Islet of Langerhans (tissue), 1 donor: ENCODE data around the gene WNT4.
"Not testable (repeated sequence)": the region's sequence is repeated elsewhere in the genome, so short reads cannot be mapped to it uniquely, and the experiment has no call there.

Source experiments
- FAIRE-seq: peaks from one replicate; lab custom pipeline; 2011; peaks lifted over from hg19 to GRCh38; lab: Jason Lieb, UNC

WNT4 gene

DNA sequence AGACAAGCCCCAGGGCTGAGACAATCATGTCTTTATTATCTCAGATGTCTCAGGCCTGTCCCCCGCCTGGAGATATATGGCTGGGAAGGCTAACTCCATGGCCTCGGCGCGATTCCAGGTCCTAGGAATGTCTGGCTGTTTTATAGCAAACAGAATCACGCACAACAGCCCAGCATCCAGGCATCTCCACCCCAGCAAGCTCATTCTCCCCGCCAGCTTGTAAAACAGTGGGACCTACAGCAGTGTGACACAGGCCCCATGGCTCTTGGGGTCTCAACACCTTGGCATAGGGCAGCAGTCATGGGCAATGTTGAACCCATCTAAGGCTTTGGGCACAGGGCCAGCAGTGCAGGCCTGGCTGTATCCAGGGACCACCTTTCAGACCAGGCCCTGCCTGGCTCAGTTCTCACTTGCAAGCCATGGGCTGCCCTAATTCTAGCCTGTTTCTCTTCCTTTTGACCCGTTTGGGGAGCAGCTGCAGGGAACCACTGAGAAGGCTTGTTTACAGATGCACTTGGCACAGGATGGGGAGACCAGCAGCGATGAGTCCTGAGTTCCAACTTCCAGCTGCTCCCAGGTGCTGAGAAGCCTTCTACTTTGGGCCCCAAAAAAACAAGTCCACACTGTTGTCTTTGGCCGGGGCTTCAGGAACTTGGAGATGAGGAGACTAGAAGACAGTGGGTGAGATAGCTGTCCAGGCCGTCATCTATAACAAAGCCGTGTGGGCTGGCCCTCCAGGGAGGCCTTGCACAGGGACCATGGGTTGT, 34.4 kb downstream of the WNT4 start:
- FAIRE-seq = no peak

DNA sequence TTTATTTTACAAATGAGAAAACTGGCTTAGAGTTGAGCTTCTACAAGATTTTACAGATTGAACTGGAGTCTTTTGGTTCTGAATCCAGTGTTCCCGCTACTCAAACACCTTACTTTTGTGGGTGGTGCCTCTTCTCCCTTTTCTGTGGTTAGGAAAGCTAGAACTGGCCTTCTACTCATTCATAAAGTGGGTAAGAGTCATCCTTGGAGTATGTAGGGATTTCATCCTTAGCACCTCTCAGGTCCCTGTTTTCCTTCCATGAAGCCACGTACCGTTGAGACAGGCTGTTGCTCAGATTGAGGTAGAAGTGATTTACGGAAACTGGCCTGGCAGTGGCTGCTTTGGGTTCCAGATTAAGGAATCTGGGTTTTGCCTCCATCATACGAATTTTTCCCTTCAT, 35.8 kb downstream of the WNT4 start:
- no peak for FAIRE-seq

DNA sequence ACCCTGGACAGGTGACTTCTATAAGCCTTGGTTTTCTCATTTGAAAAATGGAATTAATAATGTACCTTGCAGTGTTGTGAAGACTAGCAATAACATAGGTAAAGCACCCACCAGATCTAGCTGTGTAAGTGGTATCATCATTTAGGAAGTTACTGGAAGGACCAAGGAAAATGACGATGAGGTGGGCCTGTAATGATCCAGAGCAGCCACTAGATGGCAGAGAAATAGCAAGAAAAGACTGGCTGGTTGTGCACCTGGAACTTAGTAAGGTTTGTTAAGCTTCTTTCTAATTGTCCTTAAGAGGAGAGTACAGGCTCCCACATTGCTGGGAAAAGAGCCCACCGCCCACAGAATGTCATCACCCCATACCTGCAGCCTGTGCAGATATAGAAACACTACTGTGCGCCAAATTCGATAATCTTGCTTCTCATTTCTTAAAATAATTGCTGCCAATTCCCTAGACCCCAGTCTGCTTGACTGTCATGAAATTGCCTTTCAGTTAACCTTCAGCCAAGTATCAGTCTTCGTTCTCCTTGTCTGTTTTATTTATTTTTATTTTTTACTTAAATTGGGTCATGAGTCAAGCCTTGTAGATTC, 37.2 kb downstream of the WNT4 start:
- peak; percentile 95 for FAIRE-seq

DNA sequence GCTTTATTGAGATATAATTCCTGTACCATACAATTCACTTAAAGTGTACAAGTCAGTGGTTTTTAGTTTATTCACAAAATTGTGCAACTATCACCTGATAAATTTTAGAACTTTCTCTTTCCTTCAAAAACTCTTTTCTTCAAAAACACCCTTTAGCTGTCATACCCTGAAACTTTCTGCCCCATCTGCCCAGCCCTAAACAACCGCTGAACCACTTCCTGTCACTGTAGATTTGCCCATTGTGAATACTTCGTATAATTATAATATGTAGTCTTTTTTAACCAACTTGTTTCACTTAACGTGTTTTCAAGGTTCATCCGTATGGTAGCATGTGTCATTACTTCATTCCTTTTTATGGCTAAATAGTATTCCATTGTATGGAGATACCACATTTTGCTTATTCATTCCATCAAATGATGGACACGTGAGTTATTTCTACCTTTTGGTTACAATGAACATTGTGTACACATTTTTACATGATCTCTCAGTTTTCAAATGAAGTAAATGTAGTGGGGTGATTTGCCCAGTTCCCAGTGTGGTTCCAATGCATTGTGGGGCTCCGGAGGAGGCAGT, 37.9 kb downstream of the WNT4 start:
- no peak for FAIRE-seq

DNA sequence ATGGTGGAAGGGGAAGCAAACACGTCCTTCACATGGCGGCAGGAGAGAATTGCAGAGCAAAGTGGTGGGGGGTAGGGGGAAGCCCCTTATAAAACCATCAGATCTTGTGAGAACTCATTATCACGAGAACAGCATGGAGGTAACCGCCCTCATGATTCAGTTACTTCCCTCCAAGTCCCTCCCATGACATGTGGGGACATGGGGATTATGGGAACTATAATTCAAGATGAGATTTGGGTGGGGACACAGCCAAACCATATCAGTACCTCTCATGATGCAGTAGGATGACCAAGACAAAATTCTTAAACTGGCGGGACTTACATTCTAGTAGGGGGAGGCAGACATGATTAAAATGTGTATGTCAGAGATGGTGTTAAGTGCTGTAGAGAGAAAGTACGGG, 38.8 kb downstream of the WNT4 start:
- FAIRE-seq = no peak

DNA sequence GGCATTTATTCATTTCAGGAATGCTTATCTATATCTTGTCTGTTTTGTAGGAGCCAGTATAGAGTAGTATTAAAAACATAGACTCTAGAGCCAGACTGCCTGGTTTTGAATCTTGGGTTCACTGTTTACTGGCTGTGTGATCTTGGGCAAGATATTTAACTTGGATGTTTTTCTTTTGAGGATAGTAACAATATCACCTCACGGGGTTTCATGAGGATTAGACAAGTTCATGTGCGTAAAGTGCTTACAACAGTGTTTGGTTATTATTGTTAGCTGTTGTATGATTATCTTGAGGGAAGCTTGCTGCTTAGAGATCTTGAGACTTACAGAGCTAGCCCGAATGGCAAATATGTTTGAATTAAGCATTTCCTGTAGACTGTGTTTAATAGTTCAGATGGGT, 40.2 kb downstream of the WNT4 start:
- no peak for FAIRE-seq

DNA sequence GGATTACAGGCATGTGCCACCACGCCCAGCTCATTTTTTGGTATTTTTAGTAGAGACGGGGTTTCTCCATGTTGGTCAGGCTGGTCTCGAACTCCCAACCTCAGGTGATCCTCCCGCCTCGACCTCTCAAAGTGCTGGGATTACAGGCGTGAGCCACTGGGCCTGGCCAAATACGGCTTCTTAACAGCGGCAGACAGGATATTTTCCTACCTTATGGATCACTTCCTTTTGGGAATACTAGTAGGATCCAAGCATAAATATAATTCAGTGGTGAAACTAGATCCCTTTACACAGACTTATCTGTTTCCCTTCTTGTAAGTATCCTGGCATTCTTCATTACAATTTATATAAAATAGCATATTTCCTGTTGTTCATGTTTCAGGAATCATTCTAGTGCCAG, 40.9 kb downstream of the WNT4 start:
- FAIRE-seq = no peak

DNA sequence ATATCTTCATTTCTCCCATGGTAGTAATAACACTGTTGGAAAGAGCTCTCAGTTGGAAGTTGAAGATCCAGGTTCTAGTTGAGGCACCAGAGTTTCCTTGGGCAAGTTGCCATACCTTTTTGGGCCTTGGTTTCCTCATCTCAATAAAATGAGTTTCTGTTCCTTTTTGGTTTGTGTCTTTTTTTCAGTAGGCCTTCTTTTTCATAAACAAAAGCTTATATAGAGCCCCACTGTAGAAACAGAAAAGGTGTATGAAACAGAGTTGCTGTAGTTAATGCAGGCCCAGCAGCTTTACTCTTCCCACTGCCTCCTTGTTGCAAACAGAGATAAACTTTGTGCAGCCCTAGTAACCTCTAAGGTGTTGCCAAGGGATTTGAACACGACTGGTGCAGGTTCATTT, 41.7 kb downstream of the WNT4 start:
- no peak for FAIRE-seq

DNA sequence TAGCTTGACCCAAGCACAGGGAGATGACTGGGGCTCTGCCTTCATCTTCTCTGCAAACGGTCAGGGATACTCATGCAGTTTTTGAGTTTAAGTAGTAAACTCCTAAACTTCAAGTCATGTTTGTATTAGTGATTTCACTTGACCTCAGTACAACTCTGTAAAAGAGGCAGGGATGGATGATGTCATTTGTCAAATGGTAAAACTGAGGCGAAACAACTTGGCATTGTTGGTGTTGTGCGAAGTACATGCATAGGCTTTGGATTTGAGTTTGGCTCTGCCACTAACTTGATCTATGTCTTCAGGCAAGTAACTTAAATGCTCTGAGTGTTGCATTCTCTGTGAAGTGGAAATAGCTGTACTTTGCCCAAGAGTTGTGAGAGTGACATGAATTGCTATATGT, 42.7 kb downstream of the WNT4 start:
- FAIRE-seq = no peak

DNA sequence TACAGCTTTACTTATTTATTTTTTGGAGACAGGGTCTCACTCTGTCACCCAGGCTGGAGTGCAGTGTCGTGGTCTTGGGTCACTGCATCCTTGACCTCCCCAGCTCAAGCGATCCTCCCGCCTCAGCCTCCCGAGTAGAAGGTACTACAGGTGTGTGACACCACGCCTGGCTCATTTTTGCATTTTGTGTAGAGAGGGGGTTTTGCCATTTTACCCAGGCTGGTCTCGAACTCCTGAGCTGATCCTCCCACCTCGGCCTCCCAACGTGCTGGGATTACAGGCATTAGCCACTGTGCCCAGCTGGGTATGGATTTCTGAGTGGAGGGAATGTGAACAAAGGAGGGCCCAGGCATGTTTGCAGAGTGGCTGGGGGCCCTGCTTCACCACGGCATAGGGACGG, 44.1 kb downstream of the WNT4 start:
- FAIRE-seq = no peak

DNA sequence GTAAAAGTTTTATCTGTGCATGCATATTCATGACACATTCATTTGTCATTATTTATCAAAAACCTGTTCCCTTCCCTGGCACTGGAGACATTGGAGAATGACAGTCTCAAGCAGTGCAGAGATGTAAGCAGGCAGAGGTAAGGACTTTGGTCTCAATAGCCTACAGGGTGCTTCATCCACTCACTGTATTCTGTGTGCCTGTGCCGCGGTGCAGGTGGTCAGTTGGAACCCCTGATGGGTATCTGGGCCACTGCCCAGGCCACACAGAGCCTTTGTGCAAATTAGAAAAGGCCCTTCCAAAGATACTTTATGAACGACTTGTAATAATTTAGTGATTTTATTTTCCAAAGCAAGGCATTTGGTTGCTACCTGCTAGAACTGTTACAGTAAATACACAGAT, 46.4 kb downstream of the WNT4 start:
- no peak for FAIRE-seq

DNA sequence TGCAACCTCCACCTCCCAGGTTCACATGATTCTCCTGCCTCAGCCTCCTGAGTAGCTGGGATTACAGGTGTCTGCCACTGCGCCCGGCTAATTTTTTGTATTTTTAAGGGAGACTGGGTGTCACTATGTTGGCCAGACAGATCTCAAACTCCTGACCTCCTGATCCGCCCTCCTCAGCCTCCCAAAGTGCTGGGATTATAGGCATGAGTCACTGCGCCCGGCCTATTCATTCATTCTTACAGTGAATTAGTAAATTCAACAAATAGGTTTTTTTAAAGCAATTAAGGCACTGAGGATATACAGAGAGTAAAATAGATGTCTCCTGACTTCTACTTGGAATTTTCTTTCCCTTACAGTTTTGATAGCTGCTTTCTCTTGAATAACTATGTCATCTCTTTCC, 46.9 kb downstream of the WNT4 start:
- no peak for FAIRE-seq

DNA sequence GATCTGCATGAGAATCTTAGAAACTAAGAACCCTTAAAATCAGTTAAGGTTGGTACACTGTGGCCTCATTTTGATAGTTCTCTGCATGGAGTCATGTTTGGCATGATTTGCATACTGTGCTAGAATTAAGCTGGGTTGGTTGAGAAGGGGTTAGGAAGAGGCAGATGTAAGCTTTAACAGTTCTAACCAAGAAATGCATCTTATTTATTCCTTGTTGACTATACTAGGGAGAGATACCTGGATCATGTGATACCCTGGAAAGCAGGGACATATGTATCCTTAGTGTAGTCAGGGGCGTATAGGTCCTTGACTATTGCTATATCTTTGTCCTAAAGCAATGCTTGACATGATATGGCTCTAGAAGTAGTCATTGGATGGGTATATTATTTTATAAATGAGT, 49.4 kb downstream of the WNT4 start:
- no peak for FAIRE-seq

DNA sequence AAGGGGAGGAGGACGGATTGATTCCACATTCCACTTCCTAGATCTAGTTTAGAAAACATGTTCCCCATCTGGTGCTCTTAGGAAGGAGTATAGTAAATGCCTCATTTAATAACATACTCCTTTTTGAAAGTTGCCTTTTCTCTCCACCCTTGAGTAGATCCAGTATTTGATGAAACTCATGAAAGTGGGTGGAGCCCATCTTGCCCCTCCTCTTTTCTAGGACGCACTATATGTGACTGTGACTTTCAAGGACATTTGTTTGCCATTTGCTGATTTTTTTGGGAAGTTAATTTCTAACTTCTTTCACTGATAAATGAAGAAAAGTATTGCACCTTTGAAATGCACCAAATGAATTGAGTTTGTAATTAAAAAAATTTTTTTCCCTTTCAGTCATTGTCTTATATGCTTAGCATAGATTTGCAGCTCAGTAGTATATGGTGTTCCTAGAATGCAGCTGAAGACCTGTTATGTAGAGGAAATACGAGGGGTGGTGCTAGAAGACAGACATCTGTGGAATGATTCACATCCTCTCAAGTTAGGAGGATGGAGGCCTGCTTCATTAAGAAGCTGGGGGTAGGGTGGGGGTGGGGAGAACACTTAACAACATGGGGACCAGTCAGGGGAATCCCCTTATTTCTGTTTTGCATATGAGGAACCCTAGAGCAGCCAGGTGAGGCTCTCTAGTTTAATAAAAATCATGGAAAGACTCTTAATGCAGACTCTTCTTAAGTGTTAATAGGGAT, 50.7 kb downstream of the WNT4 start:
- not testable (repeated sequence) for FAIRE-seq

DNA sequence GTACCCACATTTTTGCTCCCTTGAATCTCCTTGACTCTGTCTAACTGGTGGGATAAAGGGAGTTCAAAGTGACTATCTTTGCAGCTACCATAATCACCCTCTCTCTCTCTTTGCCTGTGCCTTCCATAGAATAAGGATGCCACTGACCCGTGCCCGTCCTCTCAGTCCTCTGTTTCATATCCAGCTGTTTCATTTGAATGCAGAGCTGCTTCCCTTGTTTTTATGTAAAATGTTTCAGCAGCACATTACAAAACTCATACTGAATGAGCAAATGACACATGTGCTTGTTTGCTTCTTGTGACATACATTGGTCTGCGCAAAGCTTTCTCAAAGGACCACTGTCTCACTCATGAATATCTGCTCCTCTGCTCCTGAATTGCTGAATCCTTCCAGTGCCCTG, 52.0 kb downstream of the WNT4 start:
- no peak for FAIRE-seq

DNA sequence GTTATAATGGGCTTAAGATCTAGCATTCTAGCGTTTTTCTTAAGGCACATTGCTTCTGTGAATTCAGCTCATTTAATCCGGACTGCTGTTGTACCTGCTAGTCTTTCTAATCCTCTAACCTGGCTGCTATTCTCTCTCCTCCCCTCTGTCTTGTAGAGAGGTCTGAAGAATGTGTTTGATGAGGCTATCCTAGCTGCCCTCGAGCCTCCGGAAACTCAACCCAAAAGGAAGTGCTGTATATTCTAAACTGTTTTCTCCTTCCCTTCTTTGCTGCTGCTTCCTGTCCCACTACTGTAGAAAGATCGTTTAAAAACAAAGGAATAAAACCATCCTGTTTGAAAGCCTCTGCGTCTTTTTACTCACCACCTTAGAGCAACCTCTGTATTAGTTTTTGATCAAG, 53.1 kb downstream of the WNT4 start:
- no peak for FAIRE-seq

DNA sequence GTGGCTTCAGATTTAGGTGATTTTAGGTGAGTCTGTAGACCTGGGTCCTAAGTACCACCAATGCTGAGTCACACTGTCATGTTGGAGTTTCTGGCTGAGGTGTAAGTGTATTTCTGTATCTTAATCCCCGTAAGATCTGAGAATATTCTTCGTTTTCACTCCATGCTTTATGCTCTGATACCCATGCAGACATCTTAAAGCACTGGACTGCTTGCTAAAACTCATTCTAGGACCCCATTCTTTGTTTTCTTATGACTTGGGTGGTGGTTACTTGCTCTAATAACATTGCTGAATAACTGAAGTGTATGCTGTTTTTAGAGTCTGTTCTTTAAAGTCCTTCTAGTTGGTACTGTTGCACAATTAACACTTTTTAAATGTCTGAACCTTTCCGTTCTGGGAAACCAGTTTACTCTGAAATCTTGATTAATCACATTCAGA, 53.7 kb downstream of the WNT4 start:
- FAIRE-seq = no peak

DNA sequence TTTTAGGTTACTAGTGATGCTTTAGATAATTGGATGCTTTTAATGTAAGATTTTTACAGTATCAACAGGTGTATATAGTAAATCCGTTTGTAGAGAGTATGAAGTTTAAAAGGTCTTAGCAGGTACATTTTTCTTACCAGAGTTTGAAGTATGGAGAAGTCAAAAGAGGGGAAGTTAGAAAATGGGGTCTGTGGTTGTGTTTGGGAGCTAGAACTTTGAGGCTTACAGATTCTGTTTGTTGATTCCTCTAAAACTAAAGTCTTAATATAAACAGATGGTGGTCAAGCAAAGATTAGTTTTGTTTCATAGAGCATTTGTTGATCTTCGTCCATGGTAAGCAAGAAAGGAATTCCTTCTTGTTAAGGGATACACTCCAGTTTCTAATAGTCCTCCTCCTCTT, 54.6 kb downstream of the WNT4 start:
- no peak for FAIRE-seq

DNA sequence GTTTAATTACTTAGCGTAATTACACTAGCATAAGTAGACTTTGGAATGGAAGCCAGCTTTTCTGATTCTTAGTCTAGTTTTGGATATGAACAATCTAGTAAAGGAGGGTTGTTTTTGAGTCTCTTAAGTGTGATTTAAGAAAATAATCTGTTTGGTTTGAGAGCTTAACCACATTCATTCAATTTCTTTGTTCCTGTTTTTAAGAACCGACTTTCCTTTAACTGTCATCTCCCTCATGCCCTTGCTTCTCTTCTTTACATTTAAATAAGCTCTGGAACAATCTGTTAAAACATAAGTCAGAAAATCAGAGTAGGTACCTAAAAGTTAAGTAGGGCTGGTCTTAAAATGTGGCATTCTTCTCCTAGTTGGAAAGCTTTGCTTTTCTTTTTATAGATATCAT, 62.7 kb downstream of the WNT4 start:
- FAIRE-seq = no peak

DNA sequence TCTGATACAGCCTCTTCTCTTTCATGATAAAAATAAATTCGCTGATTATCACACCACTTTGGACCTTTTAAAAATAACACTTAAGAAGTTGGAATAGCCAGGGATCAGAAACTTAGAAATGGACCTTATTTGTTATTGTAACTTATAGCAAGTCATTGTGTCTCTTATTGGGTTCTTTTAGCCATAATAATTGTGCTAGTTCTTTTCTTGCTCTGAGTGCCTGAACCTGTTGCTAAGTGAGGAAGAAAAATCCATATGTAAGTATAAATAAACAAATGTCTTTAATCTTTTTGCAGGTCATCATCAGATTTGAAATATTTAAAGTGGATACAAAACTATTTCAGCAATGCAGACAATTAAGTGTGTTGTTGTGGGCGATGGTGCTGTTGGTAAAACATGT, 64.8 kb downstream of the WNT4 start:
- FAIRE-seq = no peak

DNA sequence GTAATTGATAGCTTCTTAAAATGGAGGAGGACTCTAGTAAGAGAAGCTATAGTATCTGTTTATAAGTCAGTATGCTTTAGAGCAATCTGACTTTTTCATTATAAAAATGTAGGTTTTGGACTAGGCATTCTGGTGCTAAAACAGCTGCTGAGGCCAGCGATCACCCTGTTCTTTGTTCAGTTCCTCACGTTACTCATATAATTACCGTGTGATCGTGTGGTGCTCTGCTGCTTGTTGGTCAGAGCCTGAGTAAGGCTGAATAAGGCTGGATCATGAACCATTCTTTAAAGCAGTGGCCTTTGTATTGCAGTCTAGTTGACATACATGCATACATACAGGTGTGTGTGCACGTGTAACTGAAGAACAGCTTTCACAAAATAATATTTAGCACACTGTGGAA, 65.2 kb downstream of the WNT4 start:
- no peak for FAIRE-seq

DNA sequence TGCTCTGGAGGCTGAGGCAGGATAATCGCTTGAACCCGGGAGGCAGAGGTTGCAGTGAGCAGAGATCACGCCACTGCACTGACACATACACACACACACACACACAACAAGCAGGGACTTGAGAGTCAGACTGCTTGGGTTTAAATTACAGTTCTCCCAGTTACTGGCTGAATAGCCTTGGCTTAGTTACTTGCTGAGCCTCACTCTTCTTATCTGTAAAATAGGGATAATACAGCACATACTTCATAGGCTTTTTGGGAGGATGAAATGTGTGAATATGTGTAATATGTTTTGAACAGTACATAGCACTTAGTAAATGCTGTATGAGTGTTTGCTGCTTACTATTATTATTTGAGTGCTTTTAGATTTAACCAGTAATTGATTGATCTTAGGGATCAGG, 66.6 kb downstream of the WNT4 start:
- no peak for FAIRE-seq

DNA sequence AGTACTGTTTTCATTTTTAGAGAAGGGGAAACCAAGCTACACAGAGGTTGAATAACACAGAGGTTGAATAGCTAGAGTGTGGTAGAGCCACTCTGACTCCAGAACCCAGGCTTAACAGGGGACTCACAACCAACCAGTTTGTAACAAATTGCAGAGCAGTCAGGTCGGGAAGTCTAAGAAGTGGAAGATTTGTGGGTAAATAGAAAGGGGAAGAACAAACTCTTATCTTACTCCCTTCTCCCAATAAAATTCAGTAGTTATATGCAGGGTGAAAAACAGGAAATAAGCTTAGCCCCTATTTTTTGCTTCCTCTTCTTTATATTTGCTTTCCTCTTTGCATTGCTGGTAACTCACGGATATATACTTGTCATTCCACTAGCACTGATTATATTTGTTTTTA, 67.2 kb downstream of the WNT4 start:
- FAIRE-seq = no peak
